DOHH2 (cell line): ENCODE measurements around the gene HOXD9.

Source experiments
- H3F3A ChIP-seq: fragments of 200-600 bp; sonication (generic), shearing (Covaris generic); 2 replicates; pipeline ENCODE4 v1.6.0; 2016; ENCODE audit warnings: antibody characterized with exemption, mild to moderate bottlenecking; ENCODE audit not compliant: control insufficient read depth, insufficient read depth
- H3K27ac ChIP-seq: fragments of 200-600 bp; sonication (generic); 2 replicates; pipeline ENCODE4 v1.5.1; 2014; ENCODE audit warnings: low read depth, mild to moderate bottlenecking, low read length, moderate library complexity
- H3K27me3 ChIP-seq: fragments of 200-600 bp; sonication (generic); 2 replicates; pipeline ENCODE4 v1.6.1; 2014; ENCODE audit warnings: mild to moderate bottlenecking, low read length, mixed read lengths; ENCODE audit not compliant: control insufficient read depth
- H3K36me3 ChIP-seq: fragments of 200-600 bp; sonication (generic); 2 replicates; pipeline ENCODE4 v1.6.1; 2014; ENCODE audit warnings: mild to moderate bottlenecking, low read length, moderate library complexity, mixed read lengths; ENCODE audit not compliant: control insufficient read depth
- H3K4me1 ChIP-seq: fragments of 200-600 bp; sonication (generic); 2 replicates; pipeline ENCODE4 v1.6.1; 2014; ENCODE audit warnings: mild to moderate bottlenecking, low read length, mixed read lengths; ENCODE audit not compliant: control insufficient read depth
- H3K4me2 ChIP-seq: fragments of 200-600 bp; sonication (generic); 2 replicates; pipeline ENCODE4 v1.6.0; 2014; ENCODE audit warnings: mild to moderate bottlenecking, low read length, moderate library complexity
- H3K4me3 ChIP-seq: fragments of 200-600 bp; sonication (generic); 2 replicates; pipeline ENCODE4 v1.5.1; 2014; ENCODE audit warnings: mild to moderate bottlenecking, low read length, mixed read lengths
- H3K79me2 ChIP-seq: fragments of 200-600 bp; sonication (generic); 2 replicates; pipeline ENCODE4 v1.6.1; 2014; ENCODE audit warnings: mild to moderate bottlenecking, low read length, mixed read lengths; ENCODE audit not compliant: control insufficient read depth
- H3K9me2 ChIP-seq: fragments of 200-600 bp; sonication (generic); replicated peaks from 2 replicates; pipeline ENCODE4 v1.6.1; 2014; ENCODE audit warnings: mild to moderate bottlenecking, low read length, mixed read lengths; ENCODE audit not compliant: control insufficient read depth
- H3K9me3 ChIP-seq: fragments of 200-600 bp; sonication (generic); 2 replicates; pipeline ENCODE4 v1.6.1; 2014; ENCODE audit warnings: antibody characterized with exemption, low read length, mixed read lengths; ENCODE audit not compliant: control insufficient read depth, insufficient read depth
- H4K20me1 ChIP-seq: fragments of 200-600 bp; sonication (generic); 2 replicates; pipeline ENCODE4 v1.6.0; 2014; ENCODE audit warnings: low read depth, mild to moderate bottlenecking, antibody characterized with exemption, low read length, moderate library complexity; ENCODE audit not compliant: control insufficient read depth, insufficient read depth
- CTCF ChIP-seq: fragments of 200-600 bp; sonication (generic); IDR thresholded peaks from one replicate; pipeline ENCODE4 v1.5.1; 2014; ENCODE audit warnings: antibody characterized with exemption, mild to moderate bottlenecking, low read depth, low read length; ENCODE audit not compliant: poor library complexity, severe bottlenecking
- EZH2phosphoT487 ChIP-seq: fragments of 200-600 bp; sonication (generic); IDR thresholded peaks from 2 replicates; pipeline ENCODE4 v1.6.1; 2017; ENCODE audit warnings: borderline replicate concordance, mild to moderate bottlenecking, antibody characterized with exemption, low read length, moderate library complexity, mixed read lengths

HOXD9 gene

GRCh38 chr2:176106581-176107539 lies 15.7 kb upstream of the HOXD9 start, which contains the start of gene HOXD11:
TSS of gene HOXD11 (plus strand) at chr2:176107280. CDS start at chr2:176107356, 76 bp downstream.
- no peaks in the 10 kb centered on the region for H3K27me3 ChIP-seq

GRCh38 chr2:176107731-176108181 lies 14.8 kb upstream of the HOXD9 start:
- Histone ChIP-seq H3K9me3 (no peaks in the 10 kb centered on the region), H3K4me1 (no peaks in the 10 kb centered on the region), H3K27me3 (no peaks in the 10 kb centered on the region), H3K4me3 (no peak overlapping the region), H3K9me2 (no peaks in the 10 kb centered on the region), H4K20me1 (no peaks in the 10 kb centered on the region), H3K36me3 (no peaks in the 10 kb centered on the region), H3K4me2 (no peak overlapping the region), H3K27ac (no peak overlapping the region), H3K79me2 (no peaks in the 10 kb centered on the region), H3F3A (no peaks in the 10 kb centered on the region)
- no peak for TF ChIP-seq CTCF
- no peak for TF ChIP-seq EZH2phosphoT487

More at GRCh38 chr2:176106581-176107539, 15.7 kb upstream of the HOXD9 start, which contains the start of gene HOXD11:
- no peaks in the 10 kb centered on the region for H3K36me3 ChIP-seq
- no peaks in the 10 kb centered on the region for H3K79me2 ChIP-seq
- H3K9me3 ChIP-seq = no peaks in the 10 kb centered on the region
- TF ChIP-seq EZH2phosphoT487 = no peak
- no peak for TF ChIP-seq CTCF
- H3K4me3 ChIP-seq = no peak within 1 kb of the TSS
- H3K9me2 ChIP-seq = no peaks in the 10 kb centered on the region
- H3K4me1 ChIP-seq = no peaks in the 10 kb centered on the region
- H3K4me2 ChIP-seq = no peak within 1 kb of the TSS
- no peaks in the 10 kb centered on the region for H3F3A ChIP-seq
- H3K27ac ChIP-seq = no peak within 1 kb of the TSS
- H4K20me1 ChIP-seq = no peaks in the 10 kb centered on the region

GRCh38 chr2:176109192-176109901 lies 13.2 kb upstream of the HOXD9 start:
- Histone ChIP-seq H3K9me3 (no peaks in the 10 kb centered on the region), H3K4me1 (no peaks in the 10 kb centered on the region), H3K4me3 (no peak overlapping the region), H3K79me2 (no peaks in the 10 kb centered on the region), H3K36me3 (no peaks in the 10 kb centered on the region), H3K27me3 (peaks cover 15% of the 10 kb centered on the region), H3F3A (no peaks in the 10 kb centered on the region), H4K20me1 (no peaks in the 10 kb centered on the region), H3K27ac (no peak overlapping the region), H3K9me2 (no peaks in the 10 kb centered on the region), H3K4me2 (no peak overlapping the region)
- TF ChIP-seq CTCF (no peak), EZH2phosphoT487 (no peak)
